HG03460 (cell line): Measurements from ENCODE around the gene GNG4.
A peak's percentile ranks its signal among the peaks of the same experiment; 100 is the strongest.
"Not testable (repeated sequence)": the region's sequence is repeated elsewhere in the genome, so short reads cannot be mapped to it uniquely, and the experiment has no call there.

Experiments used
- ATAC-seq: cut with Tn5 transposase; IDR thresholded peaks from one replicate; pipeline ENCODE4 v1.9.1; 2021; ENCODE audit not compliant: unreplicated experiment

GNG4 gene

DNA sequence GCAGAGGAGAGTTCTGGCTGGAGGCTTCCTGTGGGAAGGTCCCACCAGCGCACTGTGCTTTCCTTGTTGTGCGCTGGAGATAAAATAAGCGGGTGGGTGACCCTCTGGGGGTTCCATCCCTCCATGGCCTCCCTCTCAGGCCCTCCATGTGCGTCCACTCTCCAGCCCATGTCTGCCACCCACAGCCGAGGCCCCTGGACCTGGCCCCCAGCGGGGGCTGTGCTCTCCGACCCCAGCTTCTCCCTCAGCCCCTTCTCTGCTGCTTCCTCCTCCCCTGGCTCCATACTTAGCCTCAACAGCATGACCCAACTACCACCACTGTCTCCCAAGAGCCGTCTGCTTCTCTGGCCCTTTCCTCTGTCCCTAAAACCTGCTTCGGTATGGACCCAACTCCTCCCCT lies 61.4 kb downstream of the GNG4 start:
- no peak for ATAC-seq

DNA sequence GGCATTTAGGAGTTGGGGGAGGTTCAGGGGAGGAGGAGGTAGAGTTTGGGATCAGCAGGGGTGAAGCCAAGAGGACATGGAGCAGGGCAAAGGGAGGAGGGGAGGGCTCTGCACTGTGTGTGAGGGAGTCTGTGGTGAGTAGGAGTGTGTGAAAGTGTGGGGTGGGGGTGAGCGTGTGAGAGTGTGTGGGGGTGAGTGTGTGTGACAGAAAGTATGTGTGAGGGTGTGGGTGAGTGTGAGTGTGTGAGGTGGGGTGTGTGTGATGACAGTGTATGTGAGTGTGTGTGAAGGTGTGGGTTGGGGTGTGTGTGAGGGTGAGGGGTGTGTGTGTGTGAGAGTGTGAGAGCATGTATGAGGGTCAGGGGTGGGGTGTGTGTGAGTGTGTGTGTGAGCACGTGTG lies 62.6 kb downstream of the GNG4 start:
- ATAC-seq = no peak

DNA sequence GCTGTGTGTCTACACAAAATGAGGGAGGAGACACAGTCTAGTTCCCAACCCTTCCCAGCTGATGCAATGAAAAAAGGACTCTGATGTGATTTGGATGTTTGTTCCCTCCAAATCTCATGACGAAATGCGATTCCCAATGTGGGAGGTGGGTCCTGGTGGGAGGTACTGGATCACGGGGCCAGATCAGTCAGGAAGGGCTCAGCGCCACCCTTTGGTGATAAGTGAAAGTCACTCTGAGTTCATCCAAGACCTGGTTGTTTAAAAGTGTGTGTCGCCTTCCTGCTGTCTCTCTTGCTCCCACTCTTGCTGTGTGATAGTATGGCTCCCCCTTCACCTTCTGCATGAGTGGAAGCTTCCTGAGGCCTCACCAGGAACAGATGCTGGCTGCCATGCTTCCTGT lies 63.2 kb downstream of the GNG4 start:
- ATAC-seq = no peak

DNA sequence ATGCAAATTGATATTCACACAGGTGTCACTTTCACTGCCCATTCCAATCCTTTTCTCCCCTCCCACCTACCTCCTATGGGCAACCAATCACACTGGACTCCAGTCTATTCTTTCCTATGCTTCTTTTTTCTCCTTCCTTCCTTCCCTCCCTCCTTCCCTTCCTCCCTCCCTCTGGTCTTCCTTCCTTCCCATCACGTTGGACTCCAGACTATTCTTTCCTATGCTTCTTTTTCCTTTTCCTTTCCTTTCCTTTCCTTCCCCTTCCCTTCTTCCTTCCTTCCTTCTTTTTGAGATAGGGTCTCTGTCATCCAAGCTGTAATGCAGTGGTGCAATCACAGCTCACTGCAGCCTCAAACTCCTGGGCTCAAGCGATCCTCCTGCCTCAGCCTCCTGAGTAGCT lies 64.6 kb downstream of the GNG4 start:
- ATAC-seq = no peak

DNA sequence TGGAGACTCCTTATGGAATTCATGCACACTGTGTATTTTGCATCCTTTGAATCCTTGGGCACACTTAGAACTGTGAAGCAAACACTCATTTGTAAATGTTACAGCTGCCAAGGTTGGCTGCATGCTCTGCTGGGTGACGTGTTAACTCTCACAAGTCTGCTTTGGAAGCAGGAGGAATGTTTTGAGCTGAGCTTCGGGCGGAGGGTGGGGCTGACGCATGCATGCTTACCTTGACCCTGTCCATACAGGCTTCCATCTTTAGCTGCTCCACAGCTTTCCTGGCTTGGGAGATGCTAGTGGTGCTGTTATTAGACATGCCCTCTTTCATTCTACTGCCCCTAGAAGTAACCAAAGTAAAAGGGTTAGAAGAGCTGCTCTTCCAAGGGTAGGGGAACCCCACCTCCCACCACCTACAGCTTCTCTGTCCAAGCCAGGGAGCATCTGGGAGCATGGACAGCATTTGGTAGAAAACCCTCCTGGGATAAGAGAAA lies 66.0 kb downstream of the GNG4 start:
- ATAC-seq = no peak

DNA sequence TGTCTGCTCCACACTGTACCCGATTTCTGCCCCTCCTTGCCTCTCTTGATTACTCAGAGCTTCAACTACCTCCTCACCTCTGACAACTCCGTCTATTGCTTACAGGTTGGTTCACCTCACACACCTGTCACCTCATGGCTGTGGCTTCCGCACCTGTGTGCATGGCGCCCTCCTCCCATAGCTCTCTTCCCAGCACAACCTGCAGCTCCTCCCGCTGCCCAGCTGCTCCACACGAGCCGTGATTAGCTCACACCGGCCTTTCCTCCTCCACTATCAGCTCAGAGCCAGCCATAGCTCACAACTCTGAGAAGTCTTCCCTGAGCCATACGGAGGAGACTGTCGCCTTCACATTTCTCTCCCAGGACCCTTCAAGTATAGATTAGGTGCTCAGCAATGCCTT lies 67.5 kb downstream of the GNG4 start:
- no peak for ATAC-seq

DNA sequence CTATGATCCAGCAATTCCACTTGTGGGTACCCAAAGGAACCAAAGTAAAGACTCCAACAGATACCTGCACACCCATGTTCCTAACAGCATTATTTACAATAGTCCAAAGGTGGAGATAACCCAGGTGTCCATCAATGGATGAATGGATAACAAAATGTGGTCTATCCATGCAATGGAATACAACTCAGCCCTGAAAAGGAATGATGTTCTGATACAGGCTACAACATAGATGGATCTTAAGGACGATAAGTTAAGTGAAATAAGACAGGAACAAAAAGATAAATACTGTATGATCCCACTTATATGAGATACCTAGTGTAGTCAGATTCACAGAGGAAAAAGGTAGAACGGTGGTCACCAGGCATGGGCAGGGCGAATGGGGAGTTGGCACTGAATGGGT lies 69.7 kb downstream of the GNG4 start:
- ATAC-seq = no peak

DNA sequence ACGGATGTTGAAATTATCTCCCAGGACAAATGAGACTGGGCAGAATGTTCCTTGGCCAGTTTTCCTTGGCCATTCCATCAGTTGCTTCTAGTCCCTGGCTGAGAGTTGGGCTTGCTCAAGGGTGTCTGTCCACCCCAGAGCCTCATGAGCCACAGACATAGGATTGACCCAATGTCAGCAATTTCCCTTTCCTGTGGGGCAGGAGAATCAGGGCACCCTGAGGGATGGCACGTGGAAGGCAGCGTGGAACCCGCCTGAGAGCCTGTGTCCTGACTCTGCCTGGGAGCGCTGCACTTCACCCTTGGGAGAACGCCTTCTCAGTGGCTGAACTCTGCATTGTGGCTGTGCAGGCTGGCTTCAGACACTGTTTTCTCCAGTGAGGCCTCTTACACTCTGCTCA lies 74.0 kb downstream of the GNG4 start:
- ATAC-seq = no peak

DNA sequence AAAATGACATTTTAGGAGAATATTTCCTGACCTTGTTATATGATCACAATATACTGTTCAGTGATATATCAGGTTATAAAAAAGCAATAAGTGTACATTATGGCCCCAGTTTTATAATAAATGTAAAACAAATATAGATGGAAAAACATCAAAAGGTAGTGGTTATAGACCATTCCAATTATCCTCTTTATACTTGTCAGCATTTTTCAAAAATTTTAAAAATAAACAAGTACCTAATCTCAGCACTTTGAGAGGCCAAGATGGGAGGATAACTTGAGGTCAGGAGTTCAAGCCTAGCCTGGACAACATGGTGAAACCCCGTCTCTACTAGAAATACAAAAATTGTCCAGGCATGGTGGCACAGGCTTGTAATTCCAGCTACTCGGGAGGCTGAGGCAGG lies 75.7 kb downstream of the GNG4 start:
- no peak for ATAC-seq

DNA sequence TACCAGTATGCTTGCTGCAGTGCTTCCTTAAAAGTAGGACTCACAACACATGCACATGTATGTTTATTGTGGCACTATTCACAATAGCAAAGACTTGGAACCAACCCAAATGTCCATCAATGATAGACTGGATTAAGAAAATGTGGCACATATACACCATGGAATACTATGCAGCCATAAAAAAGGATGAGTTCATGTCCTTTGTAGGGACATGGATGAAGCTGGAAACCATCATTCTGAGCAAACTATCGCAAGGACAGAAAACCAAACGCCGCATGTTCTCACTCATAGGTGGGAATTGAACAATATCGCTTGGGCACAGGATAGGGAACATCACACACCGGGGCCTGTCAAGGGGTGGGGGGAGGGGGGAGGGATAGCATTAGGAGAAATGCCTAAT lies 76.6 kb downstream of the GNG4 start:
- not testable (repeated sequence) for ATAC-seq

DNA sequence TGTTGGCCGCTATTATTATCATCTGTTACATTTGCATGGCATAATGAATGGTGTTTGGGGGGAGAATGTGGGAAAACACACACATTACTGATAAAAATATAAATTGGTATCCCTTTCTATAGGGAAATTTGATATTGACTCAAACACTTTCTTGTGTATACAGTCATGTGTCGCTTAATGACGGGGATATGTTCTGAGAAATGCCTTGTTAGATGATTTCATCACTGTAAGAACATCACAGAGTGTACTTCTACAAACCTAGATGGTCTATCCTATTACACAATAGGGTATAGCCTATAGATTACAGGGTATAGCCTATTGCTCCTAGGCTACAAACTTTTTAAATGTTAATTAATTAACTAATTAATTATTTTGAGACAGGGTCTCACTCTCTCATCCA lies 78.1 kb downstream of the GNG4 start:
- ATAC-seq = no peak

DNA sequence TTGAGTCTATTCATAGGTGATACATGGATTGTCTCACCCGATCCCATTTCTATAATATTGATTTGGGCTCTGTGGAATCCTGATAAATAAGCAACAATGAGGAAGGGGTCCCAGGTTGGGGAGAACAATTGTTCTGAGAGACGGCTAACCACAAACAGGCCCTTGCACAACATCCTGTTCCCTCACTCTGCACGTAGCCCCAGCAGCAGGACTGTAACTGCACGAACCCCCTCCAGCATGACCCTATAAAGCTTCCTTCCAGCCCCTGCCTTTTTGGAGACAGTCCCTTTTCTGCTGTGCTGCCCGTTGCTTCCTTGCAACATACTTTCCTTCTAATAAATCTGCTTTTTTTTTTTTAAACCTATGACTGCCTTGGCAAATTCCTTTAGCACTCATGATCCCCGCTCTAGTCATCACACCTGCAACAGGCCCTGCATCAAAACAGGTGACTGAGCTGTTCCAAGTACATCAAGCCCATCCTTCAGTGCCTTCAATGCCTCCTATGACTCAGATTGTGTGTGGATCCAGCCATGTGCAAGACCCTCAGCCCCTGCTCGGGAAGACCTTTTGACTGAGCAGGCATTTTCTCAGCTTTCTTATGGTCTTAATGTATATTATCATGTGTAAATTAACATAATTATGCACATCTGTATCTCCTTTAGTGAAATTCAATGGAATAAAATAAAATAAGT lies 81.6 kb downstream of the GNG4 start:
- ATAC-seq = peak; percentile 71

DNA sequence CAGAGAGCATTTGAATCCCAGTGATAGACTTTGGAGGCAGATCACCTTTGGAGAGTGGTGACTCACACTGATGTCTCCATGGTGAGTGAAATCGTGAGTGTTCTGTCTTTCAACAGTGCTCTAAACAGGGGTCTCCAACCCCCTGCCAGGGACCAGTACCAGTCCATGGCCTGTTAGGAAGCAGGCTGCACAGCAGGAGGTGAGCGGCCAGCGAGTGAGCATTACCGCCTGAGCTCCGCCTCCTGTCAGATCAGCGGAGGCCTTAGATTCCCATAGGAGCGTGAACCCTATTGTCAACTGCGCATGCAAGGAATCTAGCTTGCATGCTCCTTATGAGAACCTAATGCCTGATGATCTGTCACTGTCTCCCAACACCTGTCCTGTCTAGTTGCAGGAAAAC lies 83.5 kb downstream of the GNG4 start:
- no peak for ATAC-seq

DNA sequence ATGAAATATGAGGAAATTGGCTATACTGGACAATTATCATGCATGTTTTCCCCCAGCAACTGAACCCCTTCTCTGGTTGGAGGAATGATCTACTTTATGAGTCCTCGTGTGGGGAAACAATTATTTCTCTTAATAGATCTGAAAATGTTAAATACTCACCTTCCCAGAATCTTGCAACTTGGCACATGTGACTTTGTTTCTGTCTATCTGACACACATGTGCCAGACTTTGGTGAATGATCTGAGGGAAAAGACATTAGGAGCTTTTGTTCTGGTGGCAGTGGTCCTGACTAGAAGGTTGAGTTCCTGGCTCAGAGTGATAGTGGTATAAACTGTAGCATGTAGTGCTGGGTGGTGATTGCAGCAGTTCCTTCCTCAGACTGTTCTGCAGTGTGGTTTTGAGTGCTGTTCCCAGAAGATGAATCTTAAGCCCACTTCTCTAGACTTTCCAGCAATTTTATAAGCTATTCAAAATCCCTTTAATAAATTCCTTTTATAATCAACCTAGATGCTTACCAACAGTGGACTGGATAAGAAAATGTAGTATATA lies 86.0 kb downstream of the GNG4 start:
- ATAC-seq = no peak

DNA sequence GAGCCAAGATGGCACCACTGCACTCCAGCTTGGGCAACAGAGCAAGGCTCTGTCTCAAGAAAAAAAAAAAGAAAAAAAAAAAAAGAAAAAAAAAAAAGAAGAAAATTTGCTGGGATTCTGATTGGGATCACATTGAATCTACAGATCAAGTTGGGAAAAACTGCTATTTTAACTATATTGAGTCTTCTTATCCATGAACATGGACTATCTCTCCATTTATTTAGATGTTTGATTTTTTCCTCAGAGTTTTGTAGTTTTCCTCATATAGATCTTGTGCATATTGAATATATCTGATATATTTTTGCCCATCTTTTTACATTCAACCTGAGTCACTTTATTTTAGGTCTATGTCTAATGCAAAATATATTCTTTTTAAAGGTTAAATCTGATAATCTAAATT lies 87.0 kb downstream of the GNG4 start:
- no peak for ATAC-seq

DNA sequence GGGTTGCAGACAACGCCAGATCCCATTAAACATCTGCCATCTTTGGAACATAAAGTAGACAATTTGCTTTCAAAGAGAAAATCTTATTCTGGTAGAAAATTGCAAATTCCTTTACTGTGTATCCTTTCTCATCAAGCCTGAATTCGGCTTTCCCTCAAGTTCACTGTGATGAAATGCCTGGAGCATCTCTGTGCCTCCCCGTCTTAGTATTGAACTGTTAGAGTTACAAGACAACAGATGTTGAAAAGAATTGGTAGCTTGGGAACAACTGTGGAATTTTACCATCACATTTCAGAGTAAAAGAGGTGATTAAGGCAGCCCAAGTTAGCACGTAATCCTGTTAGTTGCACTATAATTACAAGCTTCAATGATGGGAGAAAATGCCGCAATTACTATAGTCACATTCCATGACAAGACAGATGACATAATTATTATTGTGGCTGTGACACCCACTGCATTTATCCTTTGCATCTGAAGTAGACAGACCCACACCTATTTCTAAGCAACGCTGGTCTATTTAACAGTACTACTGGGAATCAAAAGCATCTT lies 90.9 kb downstream of the GNG4 start:
- ATAC-seq = no peak

DNA sequence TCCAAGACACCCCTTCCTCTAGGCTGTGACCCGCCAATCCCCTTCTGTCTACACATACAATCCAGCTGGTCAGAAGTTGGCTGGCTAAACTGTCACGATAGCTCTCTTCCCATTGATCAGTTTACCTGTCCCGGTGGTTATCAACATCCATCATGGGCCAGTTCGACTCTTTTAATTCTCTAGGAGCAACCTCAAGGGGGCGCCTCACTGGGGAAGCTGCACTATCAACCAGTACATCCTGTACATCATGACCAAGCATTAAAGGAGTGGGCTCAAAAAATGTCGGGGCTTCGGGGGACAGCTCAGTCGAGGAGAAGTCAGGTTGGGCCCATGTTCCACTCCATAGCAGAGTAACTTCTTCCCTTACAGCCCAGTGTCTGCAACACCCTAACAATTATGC lies 92.1 kb downstream of the GNG4 start:
- ATAC-seq = no peak

DNA sequence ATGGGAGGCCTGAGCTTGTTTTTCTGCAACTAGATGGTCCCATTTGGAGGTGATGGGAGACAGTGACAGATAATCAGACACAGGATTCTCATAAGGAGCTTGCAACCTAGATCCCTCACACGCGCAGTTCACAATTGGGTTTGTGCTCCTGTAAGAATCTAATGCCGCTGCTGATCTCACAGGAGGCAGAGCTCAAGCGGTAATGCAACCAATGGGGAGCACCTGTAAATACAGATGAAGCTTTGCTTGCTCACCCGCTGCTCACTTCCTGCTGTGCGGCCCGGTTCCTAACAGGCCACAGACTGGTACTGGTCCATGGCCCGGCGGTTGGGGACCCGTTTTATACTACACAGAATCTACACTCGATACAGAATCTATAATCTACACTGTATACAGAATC lies 92.8 kb downstream of the GNG4 start:
- no peak for ATAC-seq

DNA sequence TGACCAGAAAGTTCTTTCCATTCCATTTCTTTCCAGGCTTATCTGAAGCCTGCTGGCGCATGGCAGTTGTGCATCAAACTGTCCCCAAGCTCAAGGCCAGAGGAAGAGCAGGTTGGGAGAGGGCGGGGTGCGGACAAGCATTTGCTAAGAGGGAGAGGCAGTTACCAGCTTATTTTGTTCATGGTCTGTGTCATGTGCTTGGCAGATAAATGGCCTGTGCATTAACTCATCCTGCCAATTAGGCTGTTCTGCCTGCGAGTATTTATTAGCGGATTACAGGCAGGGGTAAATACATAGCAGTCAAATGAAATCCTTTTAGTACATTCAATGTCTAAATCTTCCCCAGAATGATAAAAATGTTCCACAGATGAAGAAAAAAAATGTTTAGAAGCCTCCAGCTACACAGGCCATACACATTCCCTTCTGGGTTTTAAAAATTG lies 96.5 kb downstream of the GNG4 start:
- ATAC-seq = no peak

DNA sequence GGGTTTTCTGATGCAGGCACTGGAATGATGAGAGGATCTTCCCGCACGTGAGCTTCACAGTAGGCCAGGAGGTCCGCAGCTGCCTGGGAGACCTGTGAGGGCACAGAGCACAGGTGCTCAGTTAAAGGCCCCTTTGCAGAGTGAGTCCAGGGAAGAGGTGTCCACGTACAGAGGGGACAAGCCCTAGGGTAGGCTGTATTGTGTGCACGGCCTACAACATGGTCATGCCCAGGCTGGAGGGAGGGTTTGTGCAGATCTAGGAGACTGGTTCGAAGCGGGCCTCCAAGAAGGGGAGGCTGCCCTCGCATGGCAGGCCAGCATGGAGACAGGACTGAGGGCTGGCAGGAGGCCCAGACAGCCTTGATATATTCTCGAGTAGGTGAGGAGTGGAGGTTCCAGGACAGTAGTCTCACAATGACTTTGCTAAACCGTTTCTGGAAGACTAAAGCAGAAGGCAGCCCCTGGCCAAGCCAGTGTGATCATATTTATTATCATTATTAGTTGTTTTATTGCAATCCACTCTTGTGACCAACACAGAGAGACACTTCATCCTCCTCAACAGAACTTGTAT lies 97.4 kb downstream of the GNG4 start:
- no peak for ATAC-seq

DNA sequence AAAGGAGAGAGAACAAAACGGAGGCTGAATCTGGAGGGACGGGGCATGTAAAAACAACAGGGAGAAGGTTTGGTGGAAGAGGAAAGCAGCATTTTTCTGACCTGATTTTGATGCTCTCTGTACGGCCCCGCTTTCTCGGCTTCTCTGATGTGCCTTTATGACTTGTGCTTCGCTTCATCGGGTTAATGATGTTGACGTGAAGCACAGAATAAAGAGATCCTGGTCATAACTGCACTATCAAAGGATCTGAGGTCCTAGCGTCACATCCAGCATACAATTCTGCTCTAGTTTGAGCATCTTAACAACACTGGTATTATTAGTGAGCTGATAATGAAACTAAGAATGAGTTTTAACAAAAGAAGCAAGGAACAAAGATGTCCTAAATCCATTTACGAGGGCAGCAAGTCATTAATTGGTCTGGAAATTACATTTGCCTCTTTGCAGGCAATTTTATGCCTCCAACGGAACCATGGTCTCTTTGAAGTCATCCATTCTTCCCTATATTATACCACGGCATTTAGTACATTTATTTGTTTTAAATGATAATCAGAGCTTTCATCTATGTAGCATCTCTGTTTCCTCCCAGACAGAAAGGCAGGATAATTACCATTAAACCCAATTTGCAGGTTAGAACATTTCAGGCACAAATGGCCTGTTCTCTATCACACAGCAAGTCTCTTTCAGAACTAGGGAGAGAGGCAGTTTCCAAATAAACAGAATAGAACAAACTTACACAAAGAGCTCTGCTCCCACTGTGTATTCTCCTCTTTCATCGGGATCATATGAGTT lies 100.0 kb downstream of the GNG4 start:
- ATAC-seq = no peak
